Muscle layer of colon (tissue), 2 donors: Measurements from ENCODE around the gene TRIP13.

Experiments
- H3K27ac ChIP-seq: one replicate; pipeline ENCODE4 v1.7.0; 2013; ENCODE audit warnings: low read depth, mild to moderate bottlenecking, low read length, moderate library complexity
- H3K27me3 ChIP-seq, 2 donors: one replicate each; pipeline ENCODE4 v1.7.0; 2013; ENCODE audit warnings: low read length in 2 of 2, mild to moderate bottlenecking in 2 of 2; ENCODE audit not compliant: insufficient read depth in 2 of 2, control insufficient read depth in 1 of 2
- H3K36me3 ChIP-seq: one replicate; pipeline ENCODE4 v1.7.0; 2013; ENCODE audit warnings: mild to moderate bottlenecking, low read length; ENCODE audit not compliant: insufficient read depth
- H3K4me1 ChIP-seq: one replicate; pipeline ENCODE4 v1.7.0; 2013; ENCODE audit warnings: mild to moderate bottlenecking, low read length; ENCODE audit not compliant: insufficient read depth
- H3K4me3 ChIP-seq, 2 donors: one replicate each; pipeline ENCODE4 v1.7.0; 2013; ENCODE audit warnings: low read length in 2 of 2, low read depth in 1 of 2, mild to moderate bottlenecking in 1 of 2, moderate library complexity in 1 of 2
- H3K9ac ChIP-seq: one replicate; pipeline ENCODE4 v1.7.0; 2013; ENCODE audit warnings: low read length
- H3K9me3 ChIP-seq: one replicate; pipeline ENCODE4 v1.7.0; 2013; ENCODE audit warnings: mild to moderate bottlenecking, low read length
- donor health status: abdominal sarcoma.
- donor health status: Adenocarcinoma of cecum.

Gene TRIP13

DNA sequence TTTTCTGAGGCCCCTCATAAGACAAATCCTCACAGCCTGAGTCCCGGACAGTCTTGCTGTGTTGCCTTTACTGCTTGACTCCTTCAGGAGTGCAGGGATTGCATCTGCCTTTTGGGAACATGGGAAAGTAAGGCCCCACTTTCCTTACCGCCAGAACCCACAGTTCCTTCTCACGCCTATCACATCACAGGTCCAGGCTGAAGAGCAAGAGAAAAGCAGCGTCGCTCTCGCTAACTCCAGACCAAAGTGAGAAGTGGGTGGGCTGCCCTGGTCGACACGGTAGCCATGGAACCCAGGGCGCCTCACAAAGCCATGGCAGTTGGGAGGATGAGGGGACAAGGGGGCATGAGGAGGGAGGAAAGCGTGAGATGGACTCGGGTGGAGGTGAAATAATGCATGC lies 34.0 kb upstream of the TRIP13 start:
- Histone ChIP-seq H3K27me3 (peaks cover 0 to 1% of the 10 kb centered on the region in 2 donors), H3K4me1 (no peaks in the 10 kb centered on the region), H3K9ac (no peak overlapping the region), H3K9me3 (no peaks in the 10 kb centered on the region), H3K36me3 (peaks cover 11% of the 10 kb centered on the region), H3K27ac (no peak overlapping the region), H3K4me3 (no peak overlapping the region)

DNA sequence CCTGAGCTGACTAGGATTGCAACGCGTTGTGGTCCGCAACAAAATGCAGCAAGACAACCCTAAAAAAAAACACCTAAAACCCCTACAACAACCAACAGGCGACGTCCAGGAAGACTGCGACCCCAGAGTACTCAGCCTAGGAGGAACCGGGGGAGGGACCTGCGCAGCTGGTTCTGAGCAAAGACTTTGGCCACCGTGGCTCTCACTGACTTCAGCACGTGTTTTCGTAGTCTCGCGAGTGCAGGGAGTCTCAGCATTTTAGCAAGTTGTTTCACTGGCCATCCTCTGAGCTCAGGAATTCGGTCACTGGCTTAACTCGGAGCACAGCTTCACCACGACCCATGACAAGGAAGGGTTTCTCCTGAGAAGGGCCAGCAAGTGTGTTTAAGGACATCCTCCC lies 33.3 kb upstream of the TRIP13 start:
- Histone ChIP-seq H3K27me3 (no peaks in the 10 kb centered on the region), H3K36me3 (peaks cover 18% of the 10 kb centered on the region), H3K4me3 (no peak overlapping the region), H3K4me1 (no peaks in the 10 kb centered on the region), H3K9me3 (no peaks in the 10 kb centered on the region), H3K9ac (no peak overlapping the region), H3K27ac (no peak overlapping the region)

DNA sequence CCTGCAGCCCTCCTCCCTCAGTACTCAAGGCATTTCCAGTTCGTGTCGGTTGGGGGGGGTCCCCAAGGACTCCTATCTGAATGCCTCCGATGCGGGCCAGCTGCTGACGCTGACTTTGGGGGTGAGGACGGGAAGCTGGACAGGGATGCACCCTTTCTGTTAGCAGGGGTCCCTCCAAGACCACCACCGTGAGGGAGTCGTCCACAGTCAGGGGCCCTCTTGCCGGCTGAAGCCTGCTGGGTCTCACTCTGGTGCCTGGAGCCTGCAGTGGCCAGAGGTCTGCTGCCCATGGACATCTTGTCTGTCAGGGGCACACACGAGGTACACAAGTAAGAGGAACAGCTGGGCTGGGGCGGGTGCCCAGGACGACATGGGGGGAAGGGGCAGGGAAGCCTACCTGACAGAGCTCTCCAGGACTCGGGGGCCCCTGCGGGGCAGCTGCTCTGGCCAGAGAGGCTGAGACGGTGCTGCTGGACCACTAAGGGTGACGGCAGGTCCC lies 32.8 kb upstream of the TRIP13 start:
- Histone ChIP-seq H3K36me3 (peaks cover 22% of the 10 kb centered on the region), H3K27me3 (no peaks in the 10 kb centered on the region), H3K27ac (no peak overlapping the region), H3K4me1 (no peaks in the 10 kb centered on the region), H3K9ac (no peak overlapping the region), H3K4me3 (no peak overlapping the region), H3K9me3 (no peaks in the 10 kb centered on the region)

DNA sequence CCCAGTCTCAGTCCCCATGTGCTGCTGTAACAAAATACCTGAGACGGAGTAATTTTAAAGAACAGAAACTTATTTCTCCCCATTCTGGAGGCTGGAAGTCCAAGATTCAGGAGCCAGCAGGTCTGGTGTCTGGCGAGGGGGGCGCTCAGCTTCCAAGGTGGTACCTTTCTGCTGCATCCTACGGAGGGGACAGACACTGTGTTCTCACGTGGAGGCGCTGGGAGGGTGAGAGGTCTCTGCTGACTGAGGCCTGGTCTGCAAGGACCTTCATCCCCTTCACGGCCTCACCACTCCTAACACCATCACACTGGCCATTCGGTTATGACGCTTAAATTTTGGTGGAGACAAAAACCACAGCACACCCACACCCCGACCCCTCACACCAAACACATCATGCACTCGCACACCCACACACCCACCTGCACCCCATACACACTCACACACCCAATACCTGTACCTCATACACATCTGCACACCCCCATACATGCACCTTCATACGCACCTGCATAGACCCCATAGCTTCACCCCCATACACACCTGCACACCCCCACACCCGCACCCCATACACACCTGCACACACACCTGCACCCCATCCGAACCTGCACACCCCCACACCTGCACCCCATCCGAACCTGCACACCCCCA lies 32.1 kb upstream of the TRIP13 start:
- no peak overlapping the region for H3K4me3 ChIP-seq
- no peak overlapping the region for H3K9ac ChIP-seq
- no peaks in the 10 kb centered on the region for H3K4me1 ChIP-seq
- H3K27me3 ChIP-seq, result no peaks in the 10 kb centered on the region
- no peak overlapping the region for H3K27ac ChIP-seq
- peaks cover 30% of the 10 kb centered on the region for H3K36me3 ChIP-seq
- no peaks in the 10 kb centered on the region for H3K9me3 ChIP-seq

DNA sequence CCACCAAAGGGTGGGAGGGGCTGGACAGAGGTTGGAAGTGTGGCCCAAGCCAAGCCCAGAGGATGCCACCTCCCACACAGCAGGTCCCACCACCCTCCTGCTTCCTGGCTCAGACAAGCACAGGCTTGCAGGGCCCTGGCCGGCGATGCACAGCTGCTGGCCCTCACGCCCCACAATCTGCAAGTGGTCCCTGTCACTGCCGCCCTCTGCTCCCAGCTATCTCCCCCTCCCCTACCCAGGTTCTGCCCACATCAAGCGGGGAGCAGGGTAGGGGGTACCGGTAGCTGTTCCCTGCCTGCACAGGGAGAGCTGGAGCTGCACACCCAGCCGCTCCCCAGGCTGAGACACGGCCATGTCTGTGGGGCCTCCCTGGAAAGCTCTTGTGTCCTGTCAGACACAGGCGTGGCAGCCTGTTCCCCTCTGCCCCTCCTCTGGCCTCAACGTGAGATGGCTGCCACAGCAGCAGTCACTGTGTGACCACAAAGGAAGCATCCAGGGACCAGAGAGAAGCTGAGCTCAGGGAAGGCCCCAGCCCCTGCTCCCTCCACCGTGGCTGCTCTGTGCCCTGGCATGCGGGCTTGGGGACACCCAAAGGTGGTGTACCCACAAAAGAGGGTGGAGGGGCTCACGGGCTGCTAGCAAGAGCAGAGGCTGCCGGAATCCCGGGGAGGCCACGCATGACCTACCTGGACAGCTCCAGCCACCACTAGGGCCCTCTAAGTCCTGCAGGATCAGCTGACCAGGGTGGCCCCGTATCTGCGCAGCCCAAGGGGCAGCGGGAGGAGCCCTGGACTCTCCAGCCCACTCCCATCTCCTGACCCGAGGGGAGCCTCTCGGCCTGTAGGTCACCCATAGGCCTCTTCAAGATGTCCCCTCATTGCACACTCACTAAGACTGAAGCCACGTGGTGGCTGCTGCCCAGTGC lies 31.0 kb upstream of the TRIP13 start:
- Histone ChIP-seq H3K27me3 (no peaks in the 10 kb centered on the region), H3K9me3 (no peaks in the 10 kb centered on the region), H3K4me1 (no peaks in the 10 kb centered on the region), H3K27ac (no peak overlapping the region), H3K9ac (no peak overlapping the region), H3K4me3 (no peak overlapping the region), H3K36me3 (peaks cover 38% of the 10 kb centered on the region)

DNA sequence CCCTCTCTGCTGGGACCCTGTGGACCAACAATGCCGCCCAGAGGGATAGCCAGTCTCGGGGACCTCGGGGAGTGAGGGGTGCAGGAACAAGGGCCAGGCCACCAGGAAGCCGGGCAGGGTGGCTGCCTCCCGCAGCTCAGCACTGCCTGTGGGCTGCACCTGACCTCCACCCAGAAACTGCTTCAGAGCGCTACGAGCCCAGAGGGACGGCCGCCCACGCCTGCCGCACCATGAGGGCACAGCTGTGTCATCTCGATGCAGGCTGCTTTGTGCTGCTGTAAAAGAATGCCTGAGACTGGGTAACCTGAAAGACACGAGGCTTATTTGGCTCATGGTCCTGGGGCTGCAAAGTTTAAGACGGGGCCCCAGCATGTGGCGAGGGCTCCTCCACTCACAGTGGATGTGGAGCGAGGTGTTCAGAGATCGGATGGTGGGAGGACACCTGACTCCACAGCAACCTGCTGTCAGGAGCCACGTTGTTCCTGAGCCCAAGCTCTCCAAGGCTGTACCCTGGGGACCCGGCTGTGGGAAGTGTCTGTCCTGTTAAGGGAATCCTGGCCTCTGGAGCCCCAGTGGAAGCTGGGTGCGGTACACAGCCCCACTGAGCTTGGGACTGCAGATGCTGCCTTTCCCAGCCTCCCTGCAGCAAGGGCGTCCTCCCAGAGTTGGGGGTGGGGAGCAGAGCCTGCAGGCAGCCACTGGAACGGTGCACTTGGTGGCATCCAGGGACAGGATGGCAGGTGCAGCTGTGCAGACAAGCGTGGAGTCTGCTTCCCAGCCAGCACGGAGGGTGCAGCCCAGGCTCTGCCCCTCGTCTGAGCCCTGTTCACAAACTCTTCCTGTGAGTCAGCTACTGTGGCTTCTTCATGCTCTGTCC lies 30.1 kb upstream of the TRIP13 start:
- no peaks in the 10 kb centered on the region for H3K4me1 ChIP-seq
- H3K4me3 ChIP-seq, result no peak overlapping the region
- peaks cover 47% of the 10 kb centered on the region for H3K36me3 ChIP-seq
- H3K27ac ChIP-seq, result no peak overlapping the region
- H3K9ac ChIP-seq, result no peak overlapping the region
- no peaks in the 10 kb centered on the region for H3K27me3 ChIP-seq
- H3K9me3 ChIP-seq, result no peaks in the 10 kb centered on the region

DNA sequence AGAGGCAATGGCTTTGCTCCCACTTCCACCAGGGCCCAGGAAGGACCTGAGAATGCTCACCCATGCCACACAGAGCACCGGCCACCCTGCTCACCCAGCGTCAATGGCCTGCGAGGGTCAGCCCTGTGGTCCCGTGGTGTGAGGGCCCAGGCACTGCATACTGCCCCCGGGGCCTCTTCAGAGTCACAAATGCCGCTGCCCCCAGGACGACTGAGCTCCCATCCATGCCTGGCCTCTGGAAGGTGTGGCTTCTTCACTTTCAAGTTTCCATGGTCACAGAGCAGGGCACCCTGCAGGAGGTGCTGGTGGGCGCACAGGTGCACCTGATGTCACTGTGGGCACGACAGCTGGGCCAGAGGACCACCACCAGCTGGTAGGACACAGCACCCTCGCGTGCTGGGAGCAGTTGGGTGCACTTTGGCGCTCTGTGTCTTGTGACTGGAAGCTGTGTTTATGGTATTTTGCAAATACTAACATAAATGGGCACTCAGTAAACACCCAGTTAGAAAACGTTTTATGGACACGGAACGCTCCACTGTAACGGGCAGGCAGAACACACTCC lies 29.4 kb upstream of the TRIP13 start:
- no peak overlapping the region for H3K4me3 ChIP-seq
- H3K4me1 ChIP-seq, result no peaks in the 10 kb centered on the region
- H3K27me3 ChIP-seq, result no peaks in the 10 kb centered on the region
- H3K9me3 ChIP-seq, result no peaks in the 10 kb centered on the region
- no peak overlapping the region for H3K27ac ChIP-seq
- no peak overlapping the region for H3K9ac ChIP-seq
- peaks cover 54% of the 10 kb centered on the region for H3K36me3 ChIP-seq

DNA sequence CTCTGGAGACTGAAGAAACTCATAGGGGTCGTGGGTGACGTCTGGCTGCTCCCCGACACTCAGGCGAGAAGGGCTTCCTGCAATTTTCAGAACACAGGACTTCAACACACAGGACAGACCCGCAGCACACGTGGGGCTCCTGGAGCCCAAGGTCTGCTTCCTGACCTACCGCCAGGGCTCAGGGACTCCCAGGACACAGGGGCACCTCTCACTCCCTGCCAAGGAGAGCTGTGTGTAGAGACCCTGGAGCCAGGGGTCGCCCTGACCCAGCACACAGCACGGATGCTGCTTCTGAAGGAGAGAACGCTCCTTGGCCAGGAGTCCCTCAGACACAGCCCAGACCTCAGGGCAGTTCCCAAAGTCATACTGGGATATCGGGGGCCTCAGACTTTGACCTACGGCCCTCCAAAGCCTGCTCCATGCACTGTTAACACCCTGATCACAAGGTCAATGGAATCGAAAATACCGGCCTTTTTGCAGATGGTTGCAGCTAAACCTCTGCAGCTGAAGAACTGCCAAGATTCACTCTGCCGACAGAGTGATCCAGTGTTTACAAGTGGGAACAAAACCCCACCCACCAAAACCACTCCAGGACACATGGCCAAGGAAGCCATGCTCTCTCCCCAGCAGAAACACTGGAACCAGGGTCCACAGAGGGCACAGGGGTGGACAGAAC lies 28.1 kb upstream of the TRIP13 start:
- no peak overlapping the region for H3K9ac ChIP-seq
- no peaks in the 10 kb centered on the region for H3K27me3 ChIP-seq
- H3K4me1 ChIP-seq, result no peaks in the 10 kb centered on the region
- no peak overlapping the region for H3K27ac ChIP-seq
- no peak overlapping the region for H3K4me3 ChIP-seq
- H3K36me3 ChIP-seq, result peaks cover 67% of the 10 kb centered on the region
- H3K9me3 ChIP-seq, result no peaks in the 10 kb centered on the region

DNA sequence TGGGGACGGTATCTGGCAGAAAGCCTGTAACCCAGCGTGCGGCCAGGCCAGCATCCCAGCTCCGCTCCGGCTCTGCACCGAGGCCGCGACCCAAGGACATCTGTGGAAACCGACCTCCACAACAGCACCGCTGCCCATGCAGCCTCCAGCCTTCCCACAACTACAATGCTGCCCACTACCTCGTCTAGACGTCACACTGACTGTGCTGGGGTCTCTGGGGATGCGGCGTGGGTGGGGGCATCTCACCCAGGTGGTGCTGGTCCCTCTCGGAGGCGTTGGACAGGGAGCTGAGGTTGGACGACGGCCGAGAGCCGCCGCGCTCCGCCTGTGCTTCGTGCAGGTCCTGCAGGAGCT lies 27.5 kb upstream of the TRIP13 start:
- H3K36me3 ChIP-seq, result peaks cover 72% of the 10 kb centered on the region
- no peaks in the 10 kb centered on the region for H3K4me1 ChIP-seq
- H3K9ac ChIP-seq, result no peak overlapping the region
- H3K27me3 ChIP-seq, result no peaks in the 10 kb centered on the region
- H3K4me3 ChIP-seq, result no peak overlapping the region
- H3K27ac ChIP-seq, result no peak overlapping the region
- H3K9me3 ChIP-seq, result no peaks in the 10 kb centered on the region

DNA sequence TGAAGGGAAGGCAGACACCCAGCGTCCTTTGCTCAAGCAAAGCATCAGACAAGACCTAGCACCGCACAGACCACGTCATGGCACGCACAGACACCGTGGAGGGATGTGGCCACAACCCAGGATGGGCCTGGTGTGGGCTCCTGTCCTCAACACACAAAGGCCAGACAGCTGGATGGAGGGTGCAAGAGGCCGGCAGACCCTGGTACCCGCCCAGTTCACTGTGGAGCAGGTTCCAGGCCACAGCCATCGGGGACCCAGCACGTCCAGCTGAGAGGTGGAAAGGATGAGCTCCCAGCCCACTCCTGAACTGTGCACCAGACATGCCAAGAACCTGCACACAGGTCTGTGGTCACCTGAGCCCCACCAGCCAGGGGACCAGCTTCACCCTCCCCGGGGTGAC lies 26.9 kb upstream of the TRIP13 start:
- Histone ChIP-seq H3K27me3 (no peaks in the 10 kb centered on the region), H3K9ac (no peak overlapping the region), H3K4me3 (no peak overlapping the region), H3K36me3 (peaks cover 78% of the 10 kb centered on the region), H3K4me1 (no peaks in the 10 kb centered on the region), H3K27ac (no peak overlapping the region), H3K9me3 (no peaks in the 10 kb centered on the region)
